Left colon (tissue), 2 donors: ENCODE measurements around the gene REG1A. TPM values are rescaled to one million over a fixed set of nuclear protein-coding genes. Genes with fewer than 3 reads are reported as not detected.

Source experiments
- ATAC-seq: fragments of 200-7000 bp; cut with Tn5 transposase; one replicate; pipeline ENCODE4 v1.9.1; 2020; ENCODE audit warnings: mild to moderate bottlenecking, moderate library complexity
- DNase-seq, 2 donors: peaks; one replicate each; pipeline ENCODE4 v3.0.0-alpha.2; 2020
- intact Hi-C, 2 donors: fragments of 100-400 bp; cut with DNase I in 1 of 2; cut with micrococcal nuclease in 1 of 2; formaldehyde crosslinking; loops; one replicate each; pipeline versions ENCODE4 v1.11.2 to v1.14.0; 2022; cut with DNase I, micrococcal nuclease
- total RNA-seq, 2 donors: library from RNA; stranded (reverse); fragmentation: NEBNext Ultra II Directional; extraction: Animal tissue kit (Norgen Biotek cat#: 25700); gene quantifications; one replicate each; pipeline ENCODE4 v1.2.1, GENCODE V29; 2021
- donor health status: DM: no; HTN: no; CAD: no.
- donor health status: DM: yes; HTN: yes; CAD: no.

The REG1A gene
- total RNA-seq, 2 donors from 2014 or later: 7.9 TPM; not detected in 1

GRCh38 chr2:79122676-79123075, 2.4 kb downstream of the REG1A start:
- ATAC-seq (no peak), DNase-seq (no peak)
- intact Hi-C loops: no loop called here

- no peak for DNase-seq
- ATAC-seq: no peak
- intact Hi-C loops: no loop called here
Observed at GRCh38 chr2:79124907-79125720, 4.8 kb downstream of the REG1A start.

GRCh38 chr2:79125721-79125985, 5.4 kb downstream of the REG1A start:
- DNase-seq: no peak
- intact Hi-C loops: no loop called here
- ATAC-seq: no peak

- intact Hi-C loops: no loop called here
- DNase-seq (no peak), ATAC-seq (no peak)
Observed at GRCh38 chr2:79128406-79128805, 8.1 kb downstream of the REG1A start.

- no peak for DNase-seq
- ATAC-seq: no peak
- intact Hi-C loops: no loop called here
Observed at GRCh38 chr2:79129260-79129659, 9.0 kb downstream of the REG1A start.

- intact Hi-C loops: no loop called here
- DNase-seq (no peak), ATAC-seq (no peak)
Observed at GRCh38 chr2:79129804-79130203, 9.5 kb downstream of the REG1A start.

GRCh38 chr2:79131687-79132086, 11.4 kb downstream of the REG1A start:
- intact Hi-C loops: no loop called here
- peak; percentile 31 for ATAC-seq

GRCh38 chr2:79138385-79138784, 18.1 kb downstream of the REG1A start:
- DNase-seq (no peak), ATAC-seq (no peak)
- intact Hi-C loops: no loop called here

More at GRCh38 chr2:79131687-79132086, 11.4 kb downstream of the REG1A start:
- no peak for DNase-seq

- DNase-seq (no peak), ATAC-seq (peak; percentile 99)
- intact Hi-C loops: no loop called here
Observed at GRCh38 chr2:79139423-79139822, 19.1 kb downstream of the REG1A start.

GRCh38 chr2:79155826-79156476, 35.7 kb downstream of the REG1A start:
- DNase-seq (no peak), ATAC-seq (no peak)
- intact Hi-C loops: no loop called here

- DNase-seq (no peak), ATAC-seq (no peak)
- intact Hi-C loops: no loop called here
Observed at GRCh38 chr2:79159030-79159429, 38.7 kb downstream of the REG1A start.

- ATAC-seq (no peak), DNase-seq (no peak)
- intact Hi-C loops: no loop called here
Observed at GRCh38 chr2:79159653-79160052, 39.4 kb downstream of the REG1A start, which contains the start of gene REG3A. TSS of gene REG3A (minus strand) at chr2:79159753. CDS start at chr2:79159405, 348 bp downstream.

GRCh38 chr2:79162132-79162531, 41.8 kb downstream of the REG1A start:
- intact Hi-C loops: no loop called here
- no peak for ATAC-seq
- no peak for DNase-seq

- no peak for DNase-seq
- intact Hi-C loops: no loop called here
- no peak for ATAC-seq
Observed at GRCh38 chr2:79162801-79163200, 42.5 kb downstream of the REG1A start.

GRCh38 chr2:79171348-79171958, 51.2 kb downstream of the REG1A start:
- intact Hi-C loops: no loop called here
- no peak for DNase-seq
- no peak for ATAC-seq

Other genes with a start within 250 kb of the REG1A start
- not detected for gene REG3G, start 94.8 kb upstream of the REG1A start, total RNA-seq
- gene REG1B, start 32.5 kb upstream of the REG1A start, total RNA-seq: 1 to 10 TPM in 1 of 2 donors, not detected in 1; 4.6 TPM
- gene REG3A, start 39.3 kb downstream of the REG1A start, total RNA-seq: 1 to 10 TPM in 1 of 2 donors, not detected in 1; 3.7 TPM